Cardiac ventricle fibroblast (primary cell): ENCODE measurements around the gene KTI12. TPM values are rescaled to one million over a fixed set of nuclear protein-coding genes. Genes with fewer than 3 reads are reported as not detected.

ENCODE experiments used
- total RNA-seq: library from RNA; depleted of rRNA; stranded (reverse); fragments of >200 nt; gene quantifications from 2 replicates; pipeline ENCODE4 v1.2.3, GENCODE V29; 2015

Gene KTI12
- total RNA-seq = 9.9 and 10.4 TPM in 2 replicates

GRCh38 chr1:52033190-52034049 lies at the start of gene KTI12:
KTI12 (minus strand) TSS chr1:52033810; CDS start chr1:52033761, 49 bp downstream.

GRCh38 chr1:52056163-52056936 lies 22.7 kb upstream of the KTI12 start, which contains the start of gene BTF3L4:
BTF3L4 (plus strand) TSS chr1:52056295; CDS start chr1:52059848, 3,553 bp downstream.

GRCh38 chr1:52055066-52055865 lies 21.7 kb upstream of the KTI12 start, which contains the start of gene TXNDC12:
TXNDC12 (minus strand) TSS chr1:52055191; CDS start chr1:52055096, 95 bp downstream.

GRCh38 chr1:51990478-51990965 lies 43.1 kb downstream of the KTI12 start, which contains the start of gene RAB3B:
RAB3B (minus strand) TSS chr1:51990700; CDS start chr1:51977117, 13,583 bp downstream.

Other genes with a start within 250 kb of the KTI12 start
- 50.2 and 59.9 TPM in 2 replicates for gene NRDC, start 155.1 kb downstream of the KTI12 start, total RNA-seq
- gene RAB3B, start 43.1 kb downstream of the KTI12 start, total RNA-seq = 0.06 and 0.15 TPM in 2 replicates
- gene TXNDC12, start 21.4 kb upstream of the KTI12 start, total RNA-seq = 36.4 and 40.4 TPM in 2 replicates
- gene BTF3L4, start 22.5 kb upstream of the KTI12 start, total RNA-seq = 40.4 and 45.4 TPM in 2 replicates
- 15.4 and 17.7 TPM in 2 replicates for gene ZFYVE9, start 108.3 kb upstream of the KTI12 start, total RNA-seq